Sigmoid colon (tissue), 4 donors: Measurements from ENCODE around the gene PARD3.
"Not testable (repeated sequence)": the region's sequence is repeated elsewhere in the genome, so short reads cannot be mapped to it uniquely, and the experiment has no call there.

Experiments used
- EP300 ChIP-seq, 4 donors: sonication (generic); formaldehyde crosslinking; IDR thresholded peaks; one replicate each; pipeline ENCODE4 v1.6.1; 2017; ENCODE audit warnings: antibody characterized with exemption in 4 of 4
- POLR2A ChIP-seq, 2 donors: fragments of 450-650 bp; IDR thresholded peaks; one replicate each; pipeline ENCODE4 v1.6.1; 2016; ENCODE audit warnings: antibody characterized with exemption in 2 of 2, mild to moderate bottlenecking in 2 of 2, moderate library complexity in 2 of 2
- POLR2AphosphoS5 ChIP-seq, 4 donors: sonication (generic); formaldehyde crosslinking; IDR thresholded peaks; one replicate each; pipeline ENCODE4 v1.6.1; 2017; ENCODE audit warnings: antibody characterized with exemption in 4 of 4
- TF ChIP-seq, protein P1 (sequence below), 4 experiments: fragments of 450-650 bp in 3 of 4; fragments of 200-600 bp in 1 of 4; IDR thresholded peaks; one replicate each; pipeline ENCODE4 v1.5.1; 2016 to 2019; ENCODE audit warnings: antibody characterized with exemption in 4 of 4, mild to moderate bottlenecking in 3 of 4, moderate library complexity in 2 of 4

DNA sequence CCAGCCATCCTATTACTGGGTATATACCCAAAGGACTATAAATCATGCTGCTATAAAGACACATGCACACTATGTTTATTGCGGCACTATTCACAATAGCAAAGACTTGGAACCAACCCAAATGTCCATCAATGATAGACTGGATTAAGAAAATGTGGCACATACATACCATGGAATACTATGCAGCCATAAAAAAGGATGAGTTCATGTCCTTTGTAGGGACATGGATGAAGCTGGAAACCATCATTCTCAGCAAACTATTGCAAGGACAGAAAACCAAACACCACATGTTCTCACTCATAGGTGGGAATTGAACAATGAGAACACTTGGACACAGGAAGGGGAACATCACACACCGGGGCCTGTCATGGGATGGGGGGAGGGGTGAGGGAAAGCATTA lies 546.7 kb downstream of the PARD3 start:
- not testable (repeated sequence) for TF ChIP-seq POLR2A, POLR2AphosphoS5, EP300 (IDR thresholded peaks at IDR 0.05)
- TF ChIP-seq, protein P1, sequence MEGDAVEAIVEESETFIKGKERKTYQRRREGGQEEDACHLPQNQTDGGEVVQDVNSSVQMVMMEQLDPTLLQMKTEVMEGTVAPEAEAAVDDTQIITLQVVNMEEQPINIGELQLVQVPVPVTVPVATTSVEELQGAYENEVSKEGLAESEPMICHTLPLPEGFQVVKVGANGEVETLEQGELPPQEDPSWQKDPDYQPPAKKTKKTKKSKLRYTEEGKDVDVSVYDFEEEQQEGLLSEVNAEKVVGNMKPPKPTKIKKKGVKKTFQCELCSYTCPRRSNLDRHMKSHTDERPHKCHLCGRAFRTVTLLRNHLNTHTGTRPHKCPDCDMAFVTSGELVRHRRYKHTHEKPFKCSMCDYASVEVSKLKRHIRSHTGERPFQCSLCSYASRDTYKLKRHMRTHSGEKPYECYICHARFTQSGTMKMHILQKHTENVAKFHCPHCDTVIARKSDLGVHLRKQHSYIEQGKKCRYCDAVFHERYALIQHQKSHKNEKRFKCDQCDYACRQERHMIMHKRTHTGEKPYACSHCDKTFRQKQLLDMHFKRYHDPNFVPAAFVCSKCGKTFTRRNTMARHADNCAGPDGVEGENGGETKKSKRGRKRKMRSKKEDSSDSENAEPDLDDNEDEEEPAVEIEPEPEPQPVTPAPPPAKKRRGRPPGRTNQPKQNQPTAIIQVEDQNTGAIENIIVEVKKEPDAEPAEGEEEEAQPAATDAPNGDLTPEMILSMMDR (IDR thresholded peaks at IDR 0.05) = not testable (repeated sequence)
